Stimulated activated CD4-positive, alpha-beta T cell treated with anti-CD3 and anti-CD28 coated beads, Interleukin-2, amount 100 ng/mL, for 48 hours (primary cell): Measurements from ENCODE around the gene PDCL3.
A peak's percentile ranks its signal among the peaks of the same experiment; 100 is the strongest.

Source experiments
- DNase-seq, 2 donors: peaks; one replicate each; pipeline ENCODE4 v3.0.0-alpha.2; 2020

PDCL3 gene

DNA sequence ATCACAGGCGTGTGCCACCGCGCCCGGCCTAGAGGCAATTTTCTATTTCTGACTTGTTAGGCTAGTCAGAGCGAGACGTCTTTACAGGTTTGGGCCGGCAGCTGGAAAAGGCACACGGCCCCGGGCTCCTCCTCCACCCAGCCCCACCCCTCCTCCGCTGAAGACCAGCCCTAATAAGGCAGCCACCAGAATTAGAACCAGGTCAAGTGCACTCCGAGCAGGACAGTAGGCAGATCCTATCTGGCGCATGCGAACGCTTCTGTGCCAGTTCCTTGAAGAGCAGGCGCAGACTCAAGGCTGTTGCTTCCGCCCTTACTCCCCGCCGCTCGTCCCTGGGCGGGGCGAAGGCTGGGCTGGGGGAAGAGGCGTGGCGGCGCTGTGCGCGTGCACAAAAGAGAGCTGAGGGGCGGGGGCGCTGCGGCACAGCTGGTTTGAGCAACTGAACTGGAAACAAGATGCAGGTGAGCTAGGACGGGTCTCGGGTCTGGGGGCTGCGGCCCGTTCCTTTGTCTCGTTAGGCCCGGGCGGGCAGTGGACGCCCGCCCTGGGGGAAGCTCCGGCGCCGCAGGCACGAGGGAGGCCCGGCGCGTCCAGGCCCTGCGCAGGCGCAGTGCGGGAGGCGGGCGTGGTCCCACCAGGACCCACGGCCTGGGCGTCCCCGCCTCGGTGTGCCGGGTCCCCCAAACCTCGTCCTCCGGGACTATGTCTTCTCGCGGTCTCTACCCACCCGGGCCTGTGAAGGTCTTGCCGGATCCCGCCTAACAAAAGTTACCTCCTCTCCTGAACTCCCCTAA is at the start of gene PDCL3:
Gene PDCL3 (plus strand): TSS at position 381 of the 794 bp plus-strand sequence. CDS start 75 bp downstream, at position 456.
- DNase-seq = peak; percentile 81 to 88

DNA sequence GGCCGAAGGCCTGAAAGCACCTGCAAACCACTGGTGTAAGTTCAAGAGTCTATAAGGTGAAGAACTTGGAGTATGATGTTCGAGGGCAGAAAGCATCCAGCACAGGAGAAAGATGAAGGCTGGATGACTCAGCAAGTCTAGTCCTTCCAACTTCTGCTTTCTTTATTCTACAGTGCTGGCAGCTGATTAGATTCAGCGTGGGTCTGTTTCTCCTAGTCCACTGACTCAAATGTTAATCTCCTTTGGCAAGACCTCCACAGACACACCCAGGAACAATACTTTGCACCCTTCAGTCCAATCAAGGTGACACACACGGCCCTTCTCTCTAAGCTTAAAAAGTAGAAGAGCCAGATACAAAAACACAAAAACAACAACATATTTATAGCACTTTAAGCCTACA is 49.1 kb upstream of the PDCL3 start:
- DNase-seq = no peak

DNA sequence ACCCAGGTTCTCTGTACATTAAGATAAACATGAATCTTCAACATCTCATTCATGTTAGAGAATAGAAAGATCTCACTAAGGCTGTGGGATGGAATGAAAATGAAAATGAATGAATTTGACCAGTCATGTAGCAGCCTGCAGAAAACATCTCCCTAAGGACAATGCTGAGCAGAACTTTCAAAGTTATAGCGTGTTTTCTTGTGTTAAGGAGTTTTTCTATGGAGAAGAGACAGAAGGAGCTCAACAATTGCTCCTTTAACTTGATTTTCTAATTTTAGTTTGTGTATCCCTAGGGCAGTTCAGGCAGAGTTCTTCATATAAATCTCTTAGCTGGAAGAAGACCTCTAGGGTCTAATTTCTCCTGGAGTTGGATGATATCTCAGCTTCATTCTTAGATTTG is 45.2 kb upstream of the PDCL3 start:
- no peak for DNase-seq

DNA sequence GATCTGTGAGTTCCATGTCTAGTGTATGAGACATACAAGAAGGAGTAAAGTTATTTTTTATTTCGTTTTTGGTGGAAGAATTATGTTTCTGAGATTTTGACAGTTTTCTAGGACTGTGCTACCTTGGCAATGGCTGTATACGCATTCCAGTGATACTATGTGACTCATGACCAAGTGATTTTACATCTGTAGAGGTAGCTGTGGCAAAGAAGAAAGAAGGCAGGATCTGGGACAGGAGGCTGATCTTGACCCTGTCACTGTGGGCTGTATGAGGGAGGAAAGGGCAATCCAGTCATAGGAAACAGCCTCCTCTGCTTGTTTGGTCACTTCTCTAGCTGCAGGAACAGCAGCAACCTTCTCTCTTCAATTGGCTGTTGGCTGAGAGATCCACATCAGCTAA is 44.0 kb upstream of the PDCL3 start:
- DNase-seq = no peak

DNA sequence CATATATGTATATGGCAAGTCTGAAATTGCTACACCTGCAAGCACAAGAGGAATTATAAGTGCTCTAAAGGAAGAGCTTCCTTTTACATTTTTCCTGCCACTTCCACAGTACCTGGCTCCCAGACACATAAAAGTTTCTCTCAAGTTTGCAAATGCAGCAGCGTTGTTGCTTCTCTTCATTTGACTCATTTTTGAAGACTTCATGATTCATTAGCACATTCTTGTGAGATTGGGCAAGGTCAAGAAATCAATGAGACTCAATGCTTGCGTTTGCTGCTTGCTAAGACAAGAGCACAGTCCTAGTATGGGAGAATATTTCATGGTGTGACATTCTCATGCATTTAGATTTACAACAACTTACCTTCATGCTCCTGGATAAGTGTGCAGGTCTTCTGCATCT is 42.6 kb upstream of the PDCL3 start:
- DNase-seq = no peak

DNA sequence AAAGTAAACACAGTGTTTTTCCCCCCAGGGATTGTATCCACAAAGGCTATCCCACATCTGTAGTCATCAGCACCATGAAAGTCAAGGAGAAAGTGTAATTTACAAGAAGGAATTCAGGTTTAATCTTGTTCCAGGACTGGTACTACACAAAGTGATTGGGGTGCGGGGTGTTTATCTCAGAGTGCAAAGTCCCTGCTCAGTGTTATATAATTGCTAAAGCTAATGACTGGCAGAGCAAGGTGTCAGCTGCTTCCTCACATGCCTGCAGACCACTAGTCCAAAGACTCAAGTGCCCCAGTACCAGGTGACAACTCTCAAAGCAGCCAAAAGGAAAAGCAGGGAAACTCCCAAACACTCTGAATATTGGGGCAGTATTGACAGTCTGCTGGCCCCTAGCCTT is 40.4 kb upstream of the PDCL3 start:
- DNase-seq = no peak

DNA sequence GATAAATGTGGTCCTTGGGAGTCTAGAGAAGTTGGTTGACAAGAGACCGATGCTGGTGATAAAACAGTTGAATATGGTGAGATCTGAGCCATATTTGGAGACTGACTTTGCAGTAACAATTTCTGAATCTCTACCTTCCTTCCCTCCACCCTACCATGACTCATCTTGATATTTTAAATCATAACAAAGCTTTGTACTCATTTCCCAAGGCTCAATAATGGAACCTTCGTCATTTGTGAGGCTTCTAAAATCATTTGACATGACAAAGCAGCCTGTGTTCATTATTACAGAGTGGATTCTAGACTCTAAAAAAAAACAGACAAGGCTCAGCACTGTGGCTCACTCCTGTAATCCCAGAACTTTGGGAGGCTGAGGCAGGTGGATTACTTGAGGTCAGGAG is 38.5 kb upstream of the PDCL3 start:
- no peak for DNase-seq

DNA sequence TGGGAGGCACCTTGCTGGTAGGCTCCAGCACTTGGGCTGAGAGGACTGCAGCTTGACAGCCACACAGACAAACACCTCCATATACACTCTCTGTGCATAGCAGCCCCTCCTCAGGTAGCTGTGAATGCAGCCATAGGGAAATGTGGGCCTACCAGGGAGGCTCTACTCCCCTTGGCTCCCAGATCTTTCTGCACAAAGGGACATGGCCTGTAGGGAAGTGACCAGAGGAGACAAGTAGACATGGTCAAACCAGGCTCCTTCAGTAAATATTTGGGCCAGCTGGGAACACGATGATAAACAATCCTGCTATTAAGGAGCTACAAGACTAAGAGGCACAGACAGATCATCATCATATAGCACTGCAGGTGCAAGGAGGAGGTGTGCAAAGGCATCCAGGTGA is 35.9 kb upstream of the PDCL3 start:
- no peak for DNase-seq

DNA sequence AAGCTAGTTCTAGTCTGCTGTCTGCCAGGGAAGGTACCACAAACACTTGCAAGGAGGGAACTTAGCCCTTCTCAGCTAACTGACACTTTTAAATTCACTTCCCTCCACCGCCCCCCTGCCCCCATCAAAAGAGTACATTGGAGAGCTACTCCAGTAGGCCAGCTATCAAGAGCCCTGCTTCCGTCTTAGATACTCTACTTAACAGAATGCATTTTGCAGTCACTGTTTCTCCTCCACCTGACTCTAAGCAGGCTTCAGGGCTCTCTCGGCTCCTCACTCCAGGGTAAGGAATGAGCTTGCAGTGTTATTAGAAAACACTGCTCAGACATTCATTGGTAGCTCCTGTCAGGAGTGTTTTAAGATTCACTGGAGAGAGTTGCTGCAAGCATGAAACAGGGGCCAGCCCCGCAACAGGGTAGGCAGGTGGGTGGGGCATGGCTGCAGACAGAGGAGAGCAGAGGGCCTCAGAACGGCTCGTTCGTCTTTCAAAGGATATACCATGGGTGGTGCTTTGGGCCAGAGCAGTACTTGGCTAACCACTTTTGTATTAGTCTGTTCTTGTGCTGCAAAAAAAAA is 35.3 kb upstream of the PDCL3 start:
- DNase-seq = no peak

DNA sequence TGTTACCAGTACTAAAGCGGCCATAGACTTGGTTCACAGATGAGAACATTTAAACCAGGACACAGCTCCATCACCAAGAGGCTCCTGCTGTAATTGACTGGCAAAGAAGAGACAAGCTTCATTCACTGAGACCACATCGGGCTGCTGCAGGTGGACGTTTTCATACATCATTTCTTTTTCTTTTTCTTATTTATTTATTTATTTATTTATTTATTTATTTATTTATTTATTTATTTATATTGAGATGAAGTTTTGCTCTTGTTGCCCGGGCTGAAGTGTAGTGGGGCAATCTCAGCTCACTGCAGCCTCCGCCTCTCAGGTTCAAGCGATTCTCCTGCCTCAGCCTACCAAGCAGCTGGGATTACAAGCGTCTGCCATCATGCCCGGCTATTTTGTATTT is 33.6 kb upstream of the PDCL3 start:
- no peak for DNase-seq

DNA sequence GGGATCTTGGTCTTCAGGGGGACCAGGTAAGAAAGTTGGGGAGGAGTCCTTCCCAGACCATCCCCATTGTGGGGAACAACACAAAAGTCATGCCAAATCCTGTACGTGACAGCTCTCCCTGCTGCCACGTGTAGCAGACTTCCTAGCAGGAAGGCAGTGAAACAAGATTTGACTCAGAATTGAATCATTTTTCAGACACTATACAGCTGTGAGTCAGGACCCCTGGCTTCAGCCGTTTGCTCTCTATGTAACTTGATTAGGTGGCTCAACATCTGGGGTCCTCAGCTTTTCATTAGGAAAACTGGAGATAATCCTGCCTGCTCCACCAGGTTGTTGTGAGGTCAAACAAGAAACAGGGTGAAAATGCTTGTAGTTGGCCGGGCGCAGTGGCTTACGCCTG is 32.9 kb upstream of the PDCL3 start:
- no peak for DNase-seq

DNA sequence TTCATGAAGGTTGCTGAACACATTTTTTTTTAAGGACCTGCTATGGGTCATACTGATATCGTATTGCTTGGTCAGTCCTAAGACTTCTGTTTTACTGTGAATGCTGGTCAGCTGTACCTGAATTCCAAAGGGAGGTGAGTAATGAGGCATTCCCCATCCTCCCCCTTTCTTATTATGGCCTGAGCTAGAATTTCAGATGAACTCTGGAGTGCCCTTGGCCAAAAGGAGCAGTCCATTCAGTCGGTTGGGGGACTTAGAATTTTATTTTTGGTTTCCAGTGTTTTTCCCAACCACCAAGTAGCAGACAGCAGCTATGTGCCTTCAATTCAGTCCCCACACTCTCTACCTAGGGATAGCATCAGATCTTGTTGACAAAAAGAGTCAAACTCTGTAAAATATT is 26.9 kb upstream of the PDCL3 start:
- no peak for DNase-seq

DNA sequence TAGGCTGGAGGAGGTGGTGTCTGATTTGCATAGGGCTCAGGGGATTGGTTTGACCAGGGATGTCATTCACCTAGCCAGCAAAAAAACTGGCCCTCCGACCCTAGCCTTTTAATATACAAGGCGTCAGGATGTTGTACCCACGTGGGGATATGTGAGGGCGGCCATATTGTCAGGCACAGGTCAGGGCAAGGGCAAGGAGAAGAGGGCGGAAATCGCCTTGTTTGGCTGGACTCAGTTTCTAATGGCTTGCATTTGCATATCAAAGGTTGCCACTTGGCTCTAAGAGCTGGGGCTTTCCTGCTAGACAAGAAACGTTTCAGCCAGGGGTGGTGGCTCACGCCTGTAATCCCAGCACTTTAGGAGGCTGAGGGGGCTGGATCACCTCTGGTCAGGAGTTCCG is 24.9 kb upstream of the PDCL3 start:
- DNase-seq = no peak

DNA sequence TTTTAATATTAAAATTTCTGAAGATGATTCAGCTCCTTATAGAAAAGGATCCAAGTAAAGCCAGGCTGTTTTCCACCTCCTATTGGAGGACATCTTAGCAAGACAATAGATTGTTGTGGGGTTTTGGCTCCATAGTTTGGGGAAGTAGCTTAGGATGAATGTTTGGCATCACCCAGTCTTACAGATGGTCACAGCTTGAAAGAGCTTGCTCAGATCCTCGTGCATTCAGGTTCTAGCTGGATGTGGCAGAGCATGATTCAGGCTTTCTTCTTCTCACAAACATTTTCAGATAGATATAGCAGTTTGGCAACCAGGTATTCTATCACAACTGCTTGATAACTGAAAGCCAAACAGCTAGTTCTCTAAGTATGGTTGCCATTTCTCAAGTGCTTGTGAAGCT is 23.6 kb upstream of the PDCL3 start:
- DNase-seq = no peak

DNA sequence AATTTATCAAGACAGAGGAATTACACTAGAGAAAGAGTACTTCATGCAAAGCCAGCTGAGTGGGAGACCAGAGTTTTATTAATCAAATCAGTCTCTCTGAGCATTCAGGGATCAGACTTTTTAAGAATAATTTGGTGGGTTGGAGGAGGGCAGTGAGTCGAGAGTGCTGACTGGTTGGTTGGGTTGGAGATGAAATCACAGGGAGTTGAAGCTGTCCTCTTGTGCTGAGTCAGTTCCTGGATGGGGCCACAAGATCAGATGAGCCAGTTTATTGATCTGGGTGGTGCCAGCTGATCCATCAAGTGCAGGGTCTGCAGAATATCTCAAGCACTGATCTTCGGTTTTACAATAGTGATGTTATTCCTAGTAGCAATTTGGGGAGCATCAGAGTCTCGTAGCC is 21.4 kb upstream of the PDCL3 start:
- DNase-seq = no peak

DNA sequence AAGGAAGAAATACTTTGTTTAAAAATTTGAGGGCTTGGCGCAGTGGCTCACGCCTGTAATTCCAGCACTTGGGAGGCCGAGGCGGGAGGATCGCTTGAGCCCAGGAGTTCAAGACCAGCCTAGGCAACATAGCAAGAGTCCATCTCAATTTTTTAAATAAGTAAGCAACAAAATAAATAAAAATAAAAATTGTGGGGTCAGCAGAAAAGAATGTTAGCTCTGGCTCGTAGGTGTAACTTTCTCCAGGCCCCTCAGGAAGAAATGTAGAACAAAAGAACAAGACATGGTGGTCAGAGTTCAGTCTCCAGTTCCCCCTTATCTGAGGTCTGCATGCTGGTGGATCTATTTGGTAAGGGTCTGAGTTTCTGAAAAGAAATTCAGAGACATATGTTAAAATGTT is 20.4 kb upstream of the PDCL3 start:
- no peak for DNase-seq

DNA sequence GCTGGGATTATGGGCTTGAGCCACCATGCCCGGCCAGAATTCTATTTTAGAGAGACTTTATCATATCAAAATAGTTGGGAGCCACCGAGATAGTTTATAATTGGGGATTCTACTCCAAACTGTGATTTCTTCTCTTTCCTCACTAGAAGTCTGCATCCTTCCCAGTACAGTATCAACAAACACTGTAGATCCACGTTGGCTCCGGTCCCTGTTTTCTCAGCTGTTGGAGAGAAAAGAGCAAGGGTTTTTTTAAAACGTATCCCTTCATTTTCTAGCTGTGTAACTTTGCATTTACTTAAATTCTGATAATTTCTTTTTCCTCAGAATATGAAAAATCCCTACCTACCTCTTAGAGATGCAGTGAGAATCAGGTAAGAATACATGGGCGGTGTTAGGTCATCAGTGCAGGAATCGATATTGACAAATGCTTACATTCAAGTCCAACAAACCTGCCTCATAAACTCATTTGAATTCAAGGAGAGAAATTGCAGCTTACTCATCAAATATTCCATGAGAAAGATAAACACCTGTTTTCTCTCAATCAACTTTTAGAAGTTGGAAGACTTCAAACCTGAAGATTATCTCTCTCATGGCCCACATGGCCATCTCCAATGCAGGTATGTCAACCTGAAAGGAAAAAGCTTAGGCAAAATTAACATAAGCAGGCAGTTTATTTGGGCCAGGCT is 17.7 kb upstream of the PDCL3 start:
- DNase-seq = no peak

DNA sequence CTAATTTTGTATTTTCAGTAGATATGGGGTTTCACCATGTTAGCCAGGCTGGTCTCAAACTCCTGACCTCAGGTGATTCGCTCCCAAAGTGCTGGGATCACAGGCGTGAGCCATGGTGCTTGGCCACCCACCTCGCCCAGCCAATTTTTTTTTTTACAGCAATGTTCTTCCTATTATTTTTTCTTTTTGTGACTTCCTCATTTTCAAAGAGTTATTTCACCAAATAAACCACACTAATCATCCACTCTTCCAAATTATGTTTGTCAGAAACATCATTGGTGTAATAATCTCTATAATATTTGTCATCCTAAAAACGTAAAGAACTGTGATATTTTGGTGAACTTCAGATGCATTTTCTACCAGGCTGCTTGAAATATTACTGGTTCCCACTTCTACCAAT is 16.3 kb upstream of the PDCL3 start:
- DNase-seq = no peak

DNA sequence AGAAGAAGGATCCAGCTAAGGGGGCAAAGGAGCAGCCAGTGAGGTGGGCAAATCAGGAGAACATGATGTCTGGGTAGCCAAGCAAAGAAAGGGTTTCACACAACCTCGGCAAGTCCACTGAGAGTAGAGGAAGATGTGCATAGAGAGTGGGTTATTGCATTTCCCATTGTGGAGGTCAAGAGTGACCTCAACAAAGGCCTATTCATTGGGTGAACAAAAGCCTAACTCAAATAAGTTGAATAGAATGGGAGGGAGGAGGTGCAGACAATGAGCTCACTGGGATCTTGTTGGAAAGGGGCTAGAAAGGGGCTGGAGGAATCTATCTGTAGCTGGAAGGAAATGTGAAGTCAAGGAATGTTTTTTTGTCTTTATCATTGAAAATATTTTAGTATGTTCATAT is 14.0 kb upstream of the PDCL3 start:
- no peak for DNase-seq

DNA sequence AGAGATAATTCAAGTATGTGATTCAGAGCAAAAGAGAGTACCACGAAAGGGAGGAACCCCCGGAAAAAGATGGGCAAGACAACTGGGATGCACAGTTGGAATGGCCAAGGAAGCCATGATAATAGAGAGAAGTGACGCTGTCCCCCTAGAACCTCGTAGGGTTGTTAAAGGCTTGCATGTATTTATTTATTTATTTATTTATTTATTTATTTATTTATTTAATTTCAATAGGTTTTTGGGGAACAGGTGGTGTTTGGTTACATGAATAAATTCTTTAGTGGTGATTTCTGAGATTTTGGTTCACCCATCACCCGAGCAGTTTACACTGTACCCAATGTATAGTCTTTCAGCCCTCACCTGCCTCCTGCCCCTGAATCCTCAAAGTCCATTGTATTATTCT is 11.5 kb upstream of the PDCL3 start:
- no peak for DNase-seq

DNA sequence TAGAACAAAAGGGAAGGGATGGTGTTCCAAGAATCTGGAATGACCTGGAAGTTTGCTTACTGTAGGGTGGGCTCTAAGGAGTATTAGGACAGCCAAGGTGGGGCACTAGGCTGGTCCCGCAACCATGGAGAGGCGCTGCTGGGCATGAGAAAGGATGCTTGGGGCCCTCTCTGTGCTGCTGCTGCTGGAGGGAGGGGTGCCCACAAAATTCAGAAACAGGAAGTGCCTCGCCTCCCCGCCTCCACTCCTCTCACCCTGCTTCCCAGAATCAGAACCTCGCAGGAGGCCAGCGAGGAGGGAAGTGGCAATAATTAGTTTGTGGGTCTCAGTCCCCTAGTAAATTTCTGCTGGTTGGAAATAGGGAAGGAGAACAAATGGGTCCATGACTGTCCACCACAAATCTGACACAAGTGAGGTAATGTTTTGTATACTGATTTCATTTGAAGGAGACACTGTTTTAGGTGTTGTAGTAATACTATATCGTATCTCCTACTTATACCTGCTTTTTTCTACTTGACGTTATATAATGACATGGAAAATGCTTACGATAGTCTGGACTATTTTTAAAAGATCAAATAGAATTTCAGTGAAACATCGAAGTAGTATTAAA is 7.9 kb upstream of the PDCL3 start:
- DNase-seq = peak; percentile 36

DNA sequence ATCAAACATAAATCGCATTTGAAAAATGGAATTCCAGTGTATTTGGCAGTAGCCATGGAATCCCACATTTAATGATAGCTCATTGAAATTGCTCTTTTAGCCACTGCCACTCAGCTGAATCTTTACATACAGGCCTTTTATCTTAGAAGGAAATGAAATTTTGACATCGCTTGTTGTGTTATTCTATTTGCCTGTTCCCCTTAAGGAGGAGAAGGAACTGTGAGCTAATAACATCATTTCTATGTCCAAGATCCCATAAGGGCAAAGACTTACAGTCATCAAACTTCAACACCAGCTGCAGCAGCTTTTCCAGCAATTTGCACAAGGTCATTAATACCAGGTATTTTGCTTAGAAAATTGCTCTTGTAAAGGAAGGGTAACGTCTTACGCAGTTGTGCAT is 6.0 kb upstream of the PDCL3 start:
- no peak for DNase-seq

DNA sequence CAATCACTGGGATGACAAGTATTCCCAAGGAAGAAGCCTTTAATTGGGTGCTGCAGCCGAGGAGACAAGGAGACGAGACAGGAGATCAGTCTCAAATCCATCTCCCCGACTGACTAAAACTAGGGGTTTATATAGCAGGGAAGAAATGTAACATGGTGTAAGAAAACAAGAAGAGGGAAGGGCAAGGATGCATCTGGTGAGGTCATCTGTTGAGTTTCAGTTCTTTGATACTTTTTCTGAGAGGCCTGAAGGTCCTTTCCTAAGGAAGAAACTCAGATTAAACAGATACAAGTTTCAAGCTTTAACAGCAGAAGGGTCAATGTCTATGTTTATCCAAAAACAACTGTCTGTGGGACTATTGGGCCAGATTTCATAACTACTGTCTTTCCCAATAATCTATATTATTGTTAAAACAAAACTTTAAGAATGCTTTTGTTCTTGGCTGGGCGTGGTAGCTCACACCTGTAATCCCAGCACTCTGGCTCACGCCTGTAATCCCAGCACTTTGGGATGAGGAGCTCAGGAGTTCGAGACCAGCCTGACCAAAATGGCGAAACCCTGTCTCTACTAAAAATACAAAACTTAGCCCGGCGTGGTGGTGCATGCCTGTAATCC is 2.5 kb upstream of the PDCL3 start:
- DNase-seq = no peak

DNA sequence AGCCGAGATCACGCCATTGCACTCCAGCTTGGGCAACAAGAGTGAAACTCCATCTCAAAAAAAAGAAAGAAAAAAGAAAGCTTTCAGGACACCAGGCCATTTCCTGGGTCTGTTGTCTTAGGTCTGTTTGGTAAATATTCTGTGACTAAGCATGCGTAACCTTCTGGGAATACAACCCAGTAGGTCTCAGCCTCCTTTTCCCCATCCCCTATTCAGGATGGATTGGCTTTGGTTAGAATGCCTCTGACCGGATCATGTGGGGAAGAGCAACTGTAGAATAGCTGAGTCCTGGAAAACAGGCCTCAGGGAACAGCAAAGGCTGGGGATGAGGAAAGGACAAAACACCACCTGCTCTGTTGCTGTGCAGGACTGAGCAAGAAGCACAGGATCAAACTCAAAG is 1.6 kb upstream of the PDCL3 start:
- DNase-seq = no peak
